Fibroblast of lung (primary cell): Measurements from ENCODE around the gene SF1. TPM values are rescaled to one million over a fixed set of nuclear protein-coding genes. Genes with fewer than 3 reads are reported as not detected.

ENCODE experiments used
- DNase-seq, 2 donors: peaks; one replicate each; pipeline versions ENCODE4 v3.0.0 to v3.0.0-alpha.2; 2010; ENCODE audit warnings: low read depth in 2 of 2
- H2AFZ ChIP-seq: 2 replicates; pipeline ENCODE4 v1.5.1; 2012; ENCODE audit warnings: low read length, control low read depth, inconsistent platforms
- H3K27ac ChIP-seq: 2 replicates; pipeline ENCODE4 v1.5.1; 2011; ENCODE audit warnings: low read length, control low read depth; ENCODE audit not compliant: insufficient read depth
- H3K27me3 ChIP-seq: 2 replicates; pipeline ENCODE4 v1.5.1; 2011; ENCODE audit warnings: mild to moderate bottlenecking, low read length; ENCODE audit not compliant: control insufficient read depth, insufficient read depth
- H3K36me3 ChIP-seq: 2 replicates; pipeline ENCODE4 v1.5.1; 2011; ENCODE audit warnings: low read length; ENCODE audit not compliant: control insufficient read depth, insufficient read depth
- H3K4me1 ChIP-seq: 2 replicates; pipeline ENCODE4 v1.5.1; 2011; ENCODE audit warnings: low read length; ENCODE audit not compliant: control insufficient read depth, insufficient read depth; ENCODE audit errors: extremely low read depth
- H3K4me2 ChIP-seq: 2 replicates; pipeline ENCODE4 v1.5.1; 2011; ENCODE audit warnings: low read length, control low read depth; ENCODE audit not compliant: insufficient read depth; ENCODE audit errors: extremely low read depth
- H3K4me3 ChIP-seq, 4 experiments: fragments of 200-600 bp in 1 of 4; sonication (generic) in 1 of 4; replicated peaks in 1 of 4; 2 replicates each; pipeline ENCODE4 v1.5.1; 2011 to 2016; ENCODE audit warnings: low read length in 4 of 4, low read depth in 3 of 4, mild to moderate bottlenecking in 3 of 4, control low read depth in 2 of 4, inconsistent platforms in 1 of 4, mixed read lengths in 1 of 4; ENCODE audit not compliant: insufficient read depth in 1 of 4; ENCODE audit errors: control extremely low read depth in 1 of 4
- H3K79me2 ChIP-seq: 2 replicates; pipeline ENCODE4 v1.5.1; 2012; ENCODE audit warnings: mild to moderate bottlenecking, low read length, inconsistent platforms; ENCODE audit not compliant: control insufficient read depth, insufficient read depth
- H3K9ac ChIP-seq: 2 replicates; pipeline ENCODE4 v1.5.1; 2011; ENCODE audit warnings: mild to moderate bottlenecking, low read length, control low read depth; ENCODE audit not compliant: insufficient read depth
- H3K9me3 ChIP-seq: 2 replicates; pipeline ENCODE4 v1.5.1; 2012; ENCODE audit warnings: low read depth, low read length; ENCODE audit not compliant: control insufficient read depth, insufficient read depth
- H4K20me1 ChIP-seq: 2 replicates; pipeline ENCODE4 v1.5.1; 2011; ENCODE audit warnings: low read length; ENCODE audit not compliant: control insufficient read depth, insufficient read depth; ENCODE audit errors: extremely low read depth
- EZH2 ChIP-seq: IDR thresholded peaks from 2 replicates; pipeline ENCODE4 v1.5.1; 2012; ENCODE audit warnings: low read length, control low read depth, mild to moderate bottlenecking; ENCODE audit errors: missing control alignments
- polyA plus RNA-seq, 2 donors: library from polyadenylated mRNA; depleted of rRNA in 1 of 2; stranded (reverse) in 1 of 2; unstranded in 1 of 2; fragments of >200 nt; gene quantifications; 2 replicates each; pipeline ENCODE4 v1.2.1, GENCODE V29; 2011 to 2012; ENCODE audit warnings: missing spikeins in 1 of 2
- total RNA-seq: library from RNA; depleted of rRNA; stranded (reverse); fragments of >200 nt; gene quantifications from 2 replicates; pipeline ENCODE4 v1.2.1, GENCODE V29; 2014
- TF ChIP-seq, protein P1 (sequence below), 2 donors: IDR thresholded peaks in 1 of 2; conservative IDR thresholded peaks in 1 of 2; 1 replicate in 1 of 2; 2 replicates in 1 of 2; pipeline ENCODE4 v1.5.1; 2011 to 2012; ENCODE audit warnings: low read length in 2 of 2, control low read depth in 1 of 2, inconsistent platforms in 1 of 2, low read depth in 1 of 2, mild to moderate bottlenecking in 1 of 2

SF1 gene
- total and polyA plus RNA-seq, 2 donors (not counting 1 experiment from before 2014, with no cell fraction given): 78.9 to 105 TPM

DNA sequence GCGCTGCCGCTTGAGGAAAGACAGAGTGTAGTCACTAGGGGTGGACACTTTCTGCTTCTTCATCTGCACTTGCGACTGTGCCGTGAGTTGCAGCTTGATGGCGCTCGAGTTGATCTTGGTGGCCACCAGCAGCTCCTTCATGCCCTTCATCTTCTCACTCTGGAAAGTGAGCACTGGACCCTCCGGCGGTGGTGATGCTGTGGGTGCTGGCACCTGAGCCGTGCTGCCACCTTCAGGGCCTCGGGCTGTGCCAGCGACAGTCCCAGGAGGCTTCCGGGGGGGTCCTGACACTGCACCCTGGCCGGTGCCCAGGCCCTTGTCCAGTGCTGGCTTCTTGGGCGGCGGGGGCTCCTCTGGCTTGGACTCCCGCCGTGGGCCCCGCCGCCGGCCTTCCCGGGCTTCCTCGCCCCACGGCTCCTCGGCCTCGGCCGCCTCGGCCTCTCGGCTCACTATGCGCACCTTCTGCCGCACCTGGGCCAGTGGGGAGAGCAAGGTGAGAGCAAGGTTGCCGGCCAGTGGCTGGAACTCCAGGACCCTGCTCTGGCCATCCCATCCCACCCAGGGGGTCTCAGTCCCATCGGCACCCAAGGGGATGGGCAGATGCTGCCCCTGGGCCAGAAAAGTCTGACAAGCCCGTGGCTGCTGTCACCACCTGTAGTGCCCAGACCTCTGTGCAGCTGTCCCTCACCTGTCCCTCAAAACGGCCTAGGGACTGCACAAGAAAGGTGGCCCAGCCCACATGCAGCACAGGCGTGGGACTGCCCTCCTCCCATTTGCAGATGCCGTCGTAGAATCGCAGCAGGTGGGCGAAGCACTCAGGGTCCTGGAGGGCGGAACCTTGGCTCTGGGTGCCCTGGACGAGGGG, 26.2 kb upstream of the SF1 start:
- peaks cover 10% of the 10 kb centered on the region for H3K4me1 ChIP-seq
- H3K4me3 ChIP-seq: peak overlapping the region in 1 of 4 experiments; percentile 86
- H2AFZ ChIP-seq: no peak overlapping the region
- H3K79me2 ChIP-seq: no peaks in the 10 kb centered on the region
- H3K9ac ChIP-seq: no peak overlapping the region
- TF ChIP-seq EZH2: no peak
- H3K36me3 ChIP-seq: peaks cover 6% of the 10 kb centered on the region
- H3K4me2 ChIP-seq: no peak overlapping the region
- no peaks in the 10 kb centered on the region for H3K9me3 ChIP-seq
- H3K27ac ChIP-seq: peak overlapping the region; percentile 63
- no peaks in the 10 kb centered on the region for H4K20me1 ChIP-seq
- H3K27me3 ChIP-seq: no peaks in the 10 kb centered on the region
- DNase-seq: no peak

DNA sequence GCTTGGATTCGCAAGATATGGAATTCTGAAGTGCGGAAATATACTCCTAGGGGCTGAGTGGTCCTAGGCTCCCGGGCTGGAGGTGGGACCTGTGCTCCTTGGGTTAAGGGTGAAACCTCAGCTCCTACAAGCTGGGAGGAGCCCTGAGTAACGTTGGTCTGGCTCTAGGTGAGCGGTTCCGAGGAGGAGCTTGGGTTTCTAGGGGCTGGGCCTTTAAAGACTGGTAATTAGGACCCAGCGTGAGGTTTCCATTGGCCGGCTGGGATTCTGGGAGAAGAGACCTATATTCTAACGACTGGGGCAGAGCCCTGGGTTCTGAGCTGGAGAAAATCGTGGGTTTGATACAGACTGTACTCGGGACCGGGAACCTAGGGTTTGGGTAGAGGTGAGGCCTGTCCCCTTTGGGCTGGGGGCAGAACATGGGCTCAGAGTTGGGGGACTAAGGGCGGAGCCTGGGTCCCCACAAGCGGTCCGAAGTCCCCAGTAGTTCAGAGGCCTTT, 25.6 kb upstream of the SF1 start:
- DNase-seq: no peak
- peak overlapping the region; percentile 21 for H3K9ac ChIP-seq
- no peak for TF ChIP-seq EZH2
- TF ChIP-seq, protein P1, sequence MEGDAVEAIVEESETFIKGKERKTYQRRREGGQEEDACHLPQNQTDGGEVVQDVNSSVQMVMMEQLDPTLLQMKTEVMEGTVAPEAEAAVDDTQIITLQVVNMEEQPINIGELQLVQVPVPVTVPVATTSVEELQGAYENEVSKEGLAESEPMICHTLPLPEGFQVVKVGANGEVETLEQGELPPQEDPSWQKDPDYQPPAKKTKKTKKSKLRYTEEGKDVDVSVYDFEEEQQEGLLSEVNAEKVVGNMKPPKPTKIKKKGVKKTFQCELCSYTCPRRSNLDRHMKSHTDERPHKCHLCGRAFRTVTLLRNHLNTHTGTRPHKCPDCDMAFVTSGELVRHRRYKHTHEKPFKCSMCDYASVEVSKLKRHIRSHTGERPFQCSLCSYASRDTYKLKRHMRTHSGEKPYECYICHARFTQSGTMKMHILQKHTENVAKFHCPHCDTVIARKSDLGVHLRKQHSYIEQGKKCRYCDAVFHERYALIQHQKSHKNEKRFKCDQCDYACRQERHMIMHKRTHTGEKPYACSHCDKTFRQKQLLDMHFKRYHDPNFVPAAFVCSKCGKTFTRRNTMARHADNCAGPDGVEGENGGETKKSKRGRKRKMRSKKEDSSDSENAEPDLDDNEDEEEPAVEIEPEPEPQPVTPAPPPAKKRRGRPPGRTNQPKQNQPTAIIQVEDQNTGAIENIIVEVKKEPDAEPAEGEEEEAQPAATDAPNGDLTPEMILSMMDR (conservative IDR thresholded peaks at IDR 0.05 in 1 of 2, IDR thresholded peaks at IDR 0.05 in 1 of 2; ENCODE audit: low read depth in 1 of 2, low read length in 2 of 2): no peak
- peak overlapping the region; percentile 51 to 86 (median 77) for H3K4me3 ChIP-seq
- H2AFZ ChIP-seq: peak overlapping the region; percentile 2
- no peaks in the 10 kb centered on the region for H3K27me3 ChIP-seq
- peak overlapping the region; percentile 96 for H3K4me2 ChIP-seq
- no peaks in the 10 kb centered on the region for H3K79me2 ChIP-seq
- peak overlapping the region; percentile 63 for H3K27ac ChIP-seq
- peaks cover 6% of the 10 kb centered on the region for H3K4me1 ChIP-seq
- H4K20me1 ChIP-seq: no peaks in the 10 kb centered on the region
- H3K9me3 ChIP-seq: no peaks in the 10 kb centered on the region
- H3K36me3 ChIP-seq: peaks cover 6% of the 10 kb centered on the region

DNA sequence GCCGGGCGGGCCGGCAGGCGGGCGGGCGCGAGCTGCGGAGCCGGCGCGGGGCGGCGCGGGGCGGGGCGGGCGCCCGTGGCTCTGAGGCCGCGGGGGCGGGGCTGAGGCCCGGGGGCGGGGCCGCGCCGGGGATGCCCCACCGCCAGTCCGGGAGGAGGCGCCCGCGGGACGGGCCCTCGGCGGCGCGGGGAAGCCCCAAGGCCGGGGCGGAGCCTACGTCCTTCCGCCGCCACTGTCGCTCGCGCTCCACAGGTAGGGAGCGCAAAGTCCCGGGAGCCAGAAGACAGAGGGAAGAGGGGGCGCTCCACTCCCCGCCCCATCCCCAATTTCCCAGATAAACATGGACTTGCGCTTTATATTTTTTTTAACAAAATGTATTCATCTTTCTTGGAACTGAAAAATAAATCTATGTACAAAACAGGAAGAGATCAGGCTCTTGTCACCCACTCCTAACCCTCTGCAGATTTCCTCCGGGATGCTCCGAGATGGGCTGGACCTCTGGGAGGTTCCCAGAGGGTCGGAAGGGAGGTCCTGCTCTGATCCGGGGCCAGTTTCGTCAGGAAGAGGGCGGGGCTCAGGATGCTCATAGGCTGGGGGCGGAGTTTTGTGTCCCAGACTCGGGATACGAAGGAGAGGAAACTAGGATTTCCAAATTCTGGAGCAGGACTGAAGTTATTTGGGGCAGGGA, 25.0 kb upstream of the SF1 start, which contains the start of gene MAP4K2:
Gene MAP4K2 (minus strand): TSS at position 57 of the 688 bp plus-strand sequence. CDS start 65 bp downstream, outside the sequence.
- DNase-seq: peak; percentile 70 to 82
- no peak for TF ChIP-seq EZH2
- TF ChIP-seq, protein P1 (conservative IDR thresholded peaks at IDR 0.05 in 1 of 2, IDR thresholded peaks at IDR 0.05 in 1 of 2; ENCODE audit: low read depth in 1 of 2, low read length in 2 of 2): peak in 1 of 2 donors; percentile 7
- peaks cover 6% of the 10 kb centered on the region for H3K4me1 ChIP-seq
- H3K27me3 ChIP-seq: no peaks in the 10 kb centered on the region
- H3K9me3 ChIP-seq: no peaks in the 10 kb centered on the region
- H3K4me3 ChIP-seq: peak within 1 kb of the TSS; percentile 51 to 86 (median 77)
- H3K27ac ChIP-seq: peak within 1 kb of the TSS; percentile 63
- H3K36me3 ChIP-seq: peaks cover 6% of the 10 kb centered on the region
- H3K9ac ChIP-seq: peak within 1 kb of the TSS; percentile 21
- peak within 1 kb of the TSS; percentile 96 for H3K4me2 ChIP-seq
- H2AFZ ChIP-seq: peak within 1 kb of the TSS; percentile 34
- no peaks in the 10 kb centered on the region for H4K20me1 ChIP-seq
- no peaks in the 10 kb centered on the region for H3K79me2 ChIP-seq
